Thoracic aorta (tissue), 2 donors: ENCODE data around the gene FIGNL1. TPM values are rescaled to one million over a fixed set of nuclear protein-coding genes. Genes with fewer than 3 reads are reported as not detected.

ENCODE experiments used
- ATAC-seq: fragments of 150-250 bp; one replicate; pipeline ENCODE4 v1.8.0; 2017; ENCODE audit warnings: low read depth; ENCODE audit not compliant: insufficient number of reproducible peaks, low FRiP score
- DNase-seq: peaks from one replicate; pipeline ENCODE4 v3.0.0-alpha.2; 2020; ENCODE audit warnings: low spot score
- H3K27ac ChIP-seq, 2 donors: fragments of 200-600 bp; sonication (generic); 1 replicate in 1 of 2; 2 replicates in 1 of 2; pipeline ENCODE4 v1.5.1; 2016; ENCODE audit warnings: mild to moderate bottlenecking in 2 of 2, moderate library complexity in 2 of 2
- H3K27me3 ChIP-seq: fragments of 200-600 bp; sonication (generic); replicated peaks from 2 replicates; pipeline ENCODE4 v1.6.0; 2016; ENCODE audit warnings: mild to moderate bottlenecking; ENCODE audit not compliant: insufficient read depth
- H3K36me3 ChIP-seq: fragments of 200-600 bp; sonication (generic); one replicate; pipeline ENCODE4 v1.5.1; 2016
- H3K4me1 ChIP-seq, 2 donors: fragments of 200-600 bp; sonication (generic); 1 replicate in 1 of 2; 2 replicates in 1 of 2; pipeline versions ENCODE4 v1.5.1 to v1.6.0; 2016; ENCODE audit warnings: low read depth in 2 of 2, mild to moderate bottlenecking in 1 of 2; ENCODE audit not compliant: control insufficient read depth in 1 of 2
- H3K4me3 ChIP-seq: fragments of 200-600 bp; sonication (generic); 2 replicates; pipeline ENCODE4 v1.5.1; 2016; ENCODE audit warnings: mild to moderate bottlenecking
- H3K9me3 ChIP-seq: fragments of 200-600 bp; sonication (generic); 2 replicates; pipeline ENCODE4 v1.5.1; 2016
- CTCF ChIP-seq: fragments of 200-600 bp; sonication (generic); IDR thresholded peaks from one replicate; pipeline ENCODE4 v1.5.1; 2019; ENCODE audit warnings: antibody characterized with exemption
- total RNA-seq, 2 donors: library from RNA; depleted of rRNA; stranded (reverse); fragments of >200 nt; gene quantifications; one replicate each; pipeline versions ENCODE4 v1.1.0 to v1.2.3, GENCODE V29; 2016

FIGNL1 gene
- total RNA-seq, 2 donors from 2014 or later = 2.7 to 4.7 TPM

- no peaks in the 10 kb centered on the region for H3K9me3 ChIP-seq
- ATAC-seq (no peak), DNase-seq (no peak)
- no peak overlapping the region for H3K27ac ChIP-seq
- no peaks in the 10 kb centered on the region for H3K36me3 ChIP-seq
- no peak overlapping the region for H3K4me3 ChIP-seq
- peaks cover 0 to 4% of the 10 kb centered on the region in 2 donors for H3K4me1 ChIP-seq
- H3K27me3 ChIP-seq = no peaks in the 10 kb centered on the region
- no peak for TF ChIP-seq CTCF
Observed at GRCh38 chr7:50495746-50496145, 45.6 kb upstream of the FIGNL1 start.

DNA sequence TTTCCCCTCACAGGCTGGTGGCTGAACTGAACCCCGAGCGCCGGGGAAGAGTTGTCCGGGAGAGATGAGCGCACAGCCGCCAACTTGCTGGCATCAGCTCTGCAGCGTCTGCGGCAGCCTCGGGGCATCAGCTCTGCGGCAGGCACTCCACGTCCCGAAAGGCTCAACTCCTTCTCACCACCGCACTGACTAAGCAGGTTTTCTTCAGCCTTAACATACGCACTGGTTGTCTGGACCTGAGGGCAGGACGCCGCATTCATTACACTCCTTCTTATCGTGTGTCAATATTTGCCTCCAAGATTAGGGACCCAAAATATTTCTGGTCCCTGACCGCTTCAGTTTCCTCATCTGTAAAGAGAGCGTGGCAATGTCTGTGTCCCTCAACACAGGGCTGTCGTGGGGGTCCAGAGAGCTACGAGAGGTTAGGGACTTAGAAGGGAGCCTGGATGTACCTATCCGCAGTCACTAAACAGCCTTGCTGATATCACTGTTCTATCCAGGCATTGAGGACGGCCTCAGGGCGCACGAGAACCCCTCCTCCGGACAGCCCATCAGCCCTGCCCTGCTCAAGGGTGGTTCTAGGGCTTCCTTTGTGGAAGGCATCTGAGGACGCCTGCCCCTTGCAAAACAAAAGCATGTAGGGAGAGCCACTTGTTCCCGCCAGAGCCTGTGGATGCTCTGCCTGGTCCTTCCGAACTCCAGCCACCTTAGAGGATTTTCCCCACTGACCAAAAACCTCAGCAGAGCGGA lies 42.8 kb upstream of the FIGNL1 start:
- Histone ChIP-seq H3K9me3 (no peaks in the 10 kb centered on the region), H3K4me3 (no peak overlapping the region), H3K27me3 (no peaks in the 10 kb centered on the region), H3K4me1 (no peaks in the 10 kb centered on the region), H3K36me3 (no peaks in the 10 kb centered on the region), H3K27ac (no peak overlapping the region)
- no peak for ATAC-seq
- no peak for TF ChIP-seq CTCF
- DNase-seq = no peak

DNA sequence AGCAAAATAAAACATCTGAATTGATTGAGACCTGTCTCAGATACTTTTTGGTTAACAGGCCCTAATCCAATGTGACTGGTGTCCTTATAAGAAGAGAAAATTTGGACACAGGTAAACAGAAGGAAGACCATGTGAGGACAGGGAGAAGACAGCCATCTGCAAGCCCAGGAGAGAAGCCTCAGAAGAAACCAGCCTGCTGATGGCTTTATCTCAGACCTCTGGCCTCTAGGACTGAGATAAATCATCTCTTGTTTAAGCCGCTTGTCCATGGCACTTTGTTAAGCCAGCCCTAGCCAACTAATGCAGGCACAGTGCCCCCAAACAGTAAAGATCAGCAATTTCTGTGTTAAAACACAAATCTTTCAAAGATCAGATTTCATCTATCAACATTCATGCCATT lies 41.8 kb upstream of the FIGNL1 start:
- ATAC-seq = no peak
- no peak for TF ChIP-seq CTCF
- H3K9me3 ChIP-seq = no peaks in the 10 kb centered on the region
- H3K27ac ChIP-seq = no peak overlapping the region
- no peaks in the 10 kb centered on the region for H3K4me1 ChIP-seq
- no peaks in the 10 kb centered on the region for H3K36me3 ChIP-seq
- H3K27me3 ChIP-seq = no peaks in the 10 kb centered on the region
- no peak for DNase-seq
- no peak overlapping the region for H3K4me3 ChIP-seq

DNA sequence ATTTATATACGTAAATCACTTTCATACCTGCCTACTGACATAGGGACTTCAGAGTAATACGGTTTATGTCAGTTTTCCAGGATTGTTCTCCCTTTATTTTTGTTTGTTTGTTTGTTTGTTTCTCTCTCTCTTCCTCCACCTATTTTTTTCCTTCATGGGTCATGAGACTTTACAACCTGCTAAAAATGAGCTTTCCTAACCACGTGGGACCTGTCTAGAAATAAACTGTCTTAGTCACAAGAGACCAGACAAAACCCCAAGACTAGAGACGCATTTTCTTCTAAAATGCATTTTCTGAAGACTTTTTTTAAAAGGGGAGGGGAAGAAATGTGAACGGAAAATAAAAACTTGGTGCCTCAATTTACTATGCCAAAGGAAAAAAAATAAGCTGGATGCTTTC lies 41.1 kb upstream of the FIGNL1 start:
- no peak for ATAC-seq
- TF ChIP-seq CTCF = no peak
- no peak overlapping the region for H3K4me3 ChIP-seq
- no peaks in the 10 kb centered on the region for H3K9me3 ChIP-seq
- no peaks in the 10 kb centered on the region for H3K36me3 ChIP-seq
- no peaks in the 10 kb centered on the region for H3K4me1 ChIP-seq
- H3K27me3 ChIP-seq = no peaks in the 10 kb centered on the region
- no peak overlapping the region for H3K27ac ChIP-seq
- no peak for DNase-seq

GRCh38 chr7:50488379-50488778 lies 38.2 kb upstream of the FIGNL1 start:
- H3K27me3 ChIP-seq = no peaks in the 10 kb centered on the region
- no peak for TF ChIP-seq CTCF
- H3K9me3 ChIP-seq = no peaks in the 10 kb centered on the region
- H3K36me3 ChIP-seq = no peaks in the 10 kb centered on the region
- no peak overlapping the region for H3K4me3 ChIP-seq
- H3K4me1 ChIP-seq = no peaks in the 10 kb centered on the region
- no peak for ATAC-seq
- no peak overlapping the region for H3K27ac ChIP-seq
- DNase-seq = no peak
